ENCODE results near the gene PXDC1. TPM values are rescaled to one million over a fixed set of nuclear protein-coding genes. Genes with fewer than 3 reads are reported as not detected.

Gene PXDC1
- total and polyA plus RNA-seq, 2 experiments from 2014 or later, result 12.3 to 16.1 TPM

DNA sequence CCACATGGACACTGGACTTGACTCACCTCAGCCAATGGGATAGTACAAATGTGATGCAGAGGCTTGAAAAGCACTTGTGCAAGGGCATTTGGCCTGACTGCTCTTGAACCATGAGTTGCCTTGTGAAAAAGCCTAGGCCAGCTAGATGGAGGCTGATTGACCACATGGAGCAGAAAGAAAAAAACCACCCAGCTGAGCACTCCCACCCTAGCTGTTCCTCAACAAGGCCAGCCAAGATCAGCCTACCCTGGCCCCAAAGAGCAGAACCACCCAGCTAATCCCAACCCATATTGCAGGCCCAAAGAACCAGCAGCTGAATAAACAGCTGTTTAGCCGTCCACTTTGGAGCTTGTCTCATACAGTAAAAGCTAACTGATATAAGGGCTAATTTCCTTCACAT lies 36.7 kb downstream of the PXDC1 start:
- no peak overlapping the region for H3K4me3 ChIP-seq
- TF ChIP-seq, protein P1, sequence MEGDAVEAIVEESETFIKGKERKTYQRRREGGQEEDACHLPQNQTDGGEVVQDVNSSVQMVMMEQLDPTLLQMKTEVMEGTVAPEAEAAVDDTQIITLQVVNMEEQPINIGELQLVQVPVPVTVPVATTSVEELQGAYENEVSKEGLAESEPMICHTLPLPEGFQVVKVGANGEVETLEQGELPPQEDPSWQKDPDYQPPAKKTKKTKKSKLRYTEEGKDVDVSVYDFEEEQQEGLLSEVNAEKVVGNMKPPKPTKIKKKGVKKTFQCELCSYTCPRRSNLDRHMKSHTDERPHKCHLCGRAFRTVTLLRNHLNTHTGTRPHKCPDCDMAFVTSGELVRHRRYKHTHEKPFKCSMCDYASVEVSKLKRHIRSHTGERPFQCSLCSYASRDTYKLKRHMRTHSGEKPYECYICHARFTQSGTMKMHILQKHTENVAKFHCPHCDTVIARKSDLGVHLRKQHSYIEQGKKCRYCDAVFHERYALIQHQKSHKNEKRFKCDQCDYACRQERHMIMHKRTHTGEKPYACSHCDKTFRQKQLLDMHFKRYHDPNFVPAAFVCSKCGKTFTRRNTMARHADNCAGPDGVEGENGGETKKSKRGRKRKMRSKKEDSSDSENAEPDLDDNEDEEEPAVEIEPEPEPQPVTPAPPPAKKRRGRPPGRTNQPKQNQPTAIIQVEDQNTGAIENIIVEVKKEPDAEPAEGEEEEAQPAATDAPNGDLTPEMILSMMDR (IDR thresholded peaks at IDR 0.05; ENCODE audit: low read depth, low read length), result no peak
- no peaks in the 10 kb centered on the region for H3K9me3 ChIP-seq (ENCODE audit: low read depth)
- DNase-seq (ENCODE audit: low read depth in 1 of 2, low spot score in 1 of 2), result no peak
- no peaks in the 10 kb centered on the region for H3K36me3 ChIP-seq
- no peaks in the 10 kb centered on the region for H3K27me3 ChIP-seq
- H3K27ac ChIP-seq, result no peak overlapping the region
- peaks cover 8% of the 10 kb centered on the region for H3K4me1 ChIP-seq (ENCODE audit: low read depth)

DNA sequence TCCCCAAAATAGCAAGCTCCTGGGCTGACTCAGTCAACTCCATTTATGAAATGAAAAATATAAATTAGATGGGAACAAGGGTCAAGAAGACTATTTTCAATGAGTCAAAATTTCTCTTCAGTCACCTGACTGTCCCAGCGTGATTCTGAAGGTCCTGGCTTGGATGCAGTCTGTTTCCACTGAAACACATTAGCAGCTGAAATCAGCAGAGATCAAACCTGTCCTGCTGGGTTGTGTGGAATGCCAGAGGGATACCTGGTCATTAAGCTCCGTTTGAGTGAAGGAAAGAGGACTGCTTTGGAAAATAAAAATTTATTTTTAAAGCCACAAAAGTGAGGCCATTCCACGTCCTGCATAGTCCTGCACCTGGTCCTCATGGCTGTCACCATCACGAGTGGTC lies 37.4 kb downstream of the PXDC1 start:
- H3K27ac ChIP-seq, result no peak overlapping the region
- H3K36me3 ChIP-seq, result no peaks in the 10 kb centered on the region
- no peaks in the 10 kb centered on the region for H3K9me3 ChIP-seq (ENCODE audit: low read depth)
- TF ChIP-seq, protein P1 (IDR thresholded peaks at IDR 0.05; ENCODE audit: low read depth, low read length), result no peak
- DNase-seq (ENCODE audit: low read depth in 1 of 2, low spot score in 1 of 2), result no peak
- peaks cover 2% of the 10 kb centered on the region for H3K4me1 ChIP-seq (ENCODE audit: low read depth)
- no peaks in the 10 kb centered on the region for H3K27me3 ChIP-seq
- H3K4me3 ChIP-seq, result no peak overlapping the region

DNA sequence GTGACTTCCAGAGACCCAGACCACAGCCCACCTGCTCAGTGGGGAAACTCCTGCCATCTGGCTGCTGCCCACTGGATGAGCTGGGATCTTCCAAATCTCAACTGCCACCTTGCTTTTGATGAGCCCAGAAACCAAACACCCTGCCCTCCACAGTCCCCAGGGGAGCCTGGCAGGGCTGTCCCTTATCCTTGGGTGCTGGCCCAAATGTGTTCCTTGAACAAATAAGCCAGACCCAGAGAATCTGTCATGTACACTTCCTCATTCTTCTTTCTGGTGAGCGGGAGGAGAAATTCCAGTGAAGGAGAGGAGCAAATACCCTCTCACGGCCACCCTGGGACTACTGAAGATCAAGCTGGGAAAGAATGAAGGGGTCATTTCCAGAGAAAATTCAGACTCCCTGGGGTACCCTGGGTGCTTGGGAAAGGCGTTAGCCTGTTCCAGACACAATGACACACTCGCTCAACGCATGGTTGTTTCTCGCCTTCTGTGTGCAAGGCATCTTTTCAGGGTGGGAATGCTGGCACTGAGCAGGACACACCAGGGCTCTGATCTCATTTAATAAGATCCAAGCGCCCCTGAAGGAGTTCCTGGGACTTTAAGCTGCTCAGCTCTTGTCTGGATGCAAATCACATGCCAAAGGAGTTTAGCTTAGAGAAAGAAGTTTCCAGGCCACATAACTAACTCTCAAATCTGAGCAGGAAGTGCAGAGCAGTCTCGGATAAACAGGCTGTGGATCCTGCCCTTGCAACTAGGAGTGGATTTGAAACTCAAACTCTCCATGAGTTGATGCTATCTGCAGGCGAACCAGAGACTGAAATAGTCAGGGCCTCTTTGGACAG lies 38.5 kb downstream of the PXDC1 start:
- TF ChIP-seq, protein P1 (IDR thresholded peaks at IDR 0.05; ENCODE audit: low read depth, low read length), result no peak
- no peak overlapping the region for H3K4me3 ChIP-seq
- H3K9me3 ChIP-seq (ENCODE audit: low read depth), result no peaks in the 10 kb centered on the region
- no peaks in the 10 kb centered on the region for H3K4me1 ChIP-seq (ENCODE audit: low read depth)
- no peak for DNase-seq (ENCODE audit: low read depth in 1 of 2, low spot score in 1 of 2)
- no peaks in the 10 kb centered on the region for H3K27me3 ChIP-seq
- no peak overlapping the region for H3K27ac ChIP-seq
- H3K36me3 ChIP-seq, result no peaks in the 10 kb centered on the region

DNA sequence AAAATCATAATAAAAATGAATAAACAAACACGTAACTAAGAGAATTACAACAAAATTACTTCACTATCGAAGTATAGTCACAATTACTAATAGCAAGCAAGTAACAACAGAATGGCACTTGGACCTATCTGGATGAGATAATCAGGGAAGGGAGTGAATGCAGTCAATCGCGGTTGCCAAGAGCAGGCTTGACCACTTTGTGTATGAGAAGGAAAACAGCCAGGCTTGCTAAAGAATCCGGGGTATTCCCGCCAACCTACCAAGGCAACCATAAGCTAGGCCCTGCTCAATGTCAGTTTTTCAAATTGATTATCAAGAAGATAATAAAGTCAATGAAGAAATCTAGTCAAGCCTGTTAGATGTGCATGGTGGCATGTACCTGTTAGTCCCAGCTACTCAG lies 39.7 kb downstream of the PXDC1 start:
- Histone ChIP-seq H3K27ac (no peak overlapping the region), H3K36me3 (no peaks in the 10 kb centered on the region), H3K9me3 (ENCODE audit: low read depth) (no peaks in the 10 kb centered on the region), H3K4me1 (ENCODE audit: low read depth) (no peaks in the 10 kb centered on the region), H3K4me3 (no peak overlapping the region), H3K27me3 (no peaks in the 10 kb centered on the region)
- TF ChIP-seq, protein P1 (IDR thresholded peaks at IDR 0.05; ENCODE audit: low read depth, low read length), result no peak
- no peak for DNase-seq (ENCODE audit: low read depth in 1 of 2, low spot score in 1 of 2)

DNA sequence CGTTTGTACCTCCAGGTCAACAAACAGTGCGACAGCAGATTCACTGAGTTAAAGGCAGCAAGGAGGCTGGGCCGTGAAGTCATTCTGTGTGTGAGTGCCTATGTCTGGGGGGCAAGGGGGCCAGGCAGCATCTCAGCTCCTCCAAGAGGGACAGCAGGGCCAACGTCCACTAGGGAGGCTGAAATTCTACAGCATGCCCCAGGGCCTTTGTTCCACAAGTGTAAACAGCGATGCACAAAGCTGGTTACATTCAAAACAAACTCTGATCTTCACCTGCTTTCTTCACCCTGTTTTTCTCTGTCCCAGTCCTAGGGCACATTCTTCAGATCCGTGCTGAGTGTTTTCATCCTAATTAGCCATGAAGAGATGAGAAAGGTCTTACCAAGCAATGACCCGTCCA lies 41.1 kb downstream of the PXDC1 start:
- DNase-seq (ENCODE audit: low read depth in 1 of 2, low spot score in 1 of 2), result no peak
- no peaks in the 10 kb centered on the region for H3K9me3 ChIP-seq (ENCODE audit: low read depth)

More for the DNA sequence above, 41.1 kb downstream of the PXDC1 start:
- TF ChIP-seq, protein P1 (IDR thresholded peaks at IDR 0.05; ENCODE audit: low read depth, low read length), result no peak
- Histone ChIP-seq H3K4me3 (no peak overlapping the region), H3K4me1 (ENCODE audit: low read depth) (no peaks in the 10 kb centered on the region), H3K36me3 (no peaks in the 10 kb centered on the region), H3K27me3 (no peaks in the 10 kb centered on the region), H3K27ac (no peak overlapping the region)
